Hepatic stellate cell (primary cell): ENCODE data around the gene PDXDC1.
"Not testable (repeated sequence)": the region's sequence is repeated elsewhere in the genome, so short reads cannot be mapped to it uniquely, and the experiment has no call there.

Experiments
- DNase-seq: peaks from one replicate; pipeline ENCODE4 v3.0.0; 2011; ENCODE audit warnings: low spot score

Gene PDXDC1, protein sequence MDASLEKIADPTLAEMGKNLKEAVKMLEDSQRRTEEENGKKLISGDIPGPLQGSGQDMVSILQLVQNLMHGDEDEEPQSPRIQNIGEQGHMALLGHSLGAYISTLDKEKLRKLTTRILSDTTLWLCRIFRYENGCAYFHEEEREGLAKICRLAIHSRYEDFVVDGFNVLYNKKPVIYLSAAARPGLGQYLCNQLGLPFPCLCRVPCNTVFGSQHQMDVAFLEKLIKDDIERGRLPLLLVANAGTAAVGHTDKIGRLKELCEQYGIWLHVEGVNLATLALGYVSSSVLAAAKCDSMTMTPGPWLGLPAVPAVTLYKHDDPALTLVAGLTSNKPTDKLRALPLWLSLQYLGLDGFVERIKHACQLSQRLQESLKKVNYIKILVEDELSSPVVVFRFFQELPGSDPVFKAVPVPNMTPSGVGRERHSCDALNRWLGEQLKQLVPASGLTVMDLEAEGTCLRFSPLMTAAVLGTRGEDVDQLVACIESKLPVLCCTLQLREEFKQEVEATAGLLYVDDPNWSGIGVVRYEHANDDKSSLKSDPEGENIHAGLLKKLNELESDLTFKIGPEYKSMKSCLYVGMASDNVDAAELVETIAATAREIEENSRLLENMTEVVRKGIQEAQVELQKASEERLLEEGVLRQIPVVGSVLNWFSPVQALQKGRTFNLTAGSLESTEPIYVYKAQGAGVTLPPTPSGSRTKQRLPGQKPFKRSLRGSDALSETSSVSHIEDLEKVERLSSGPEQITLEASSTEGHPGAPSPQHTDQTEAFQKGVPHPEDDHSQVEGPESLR

DNA sequence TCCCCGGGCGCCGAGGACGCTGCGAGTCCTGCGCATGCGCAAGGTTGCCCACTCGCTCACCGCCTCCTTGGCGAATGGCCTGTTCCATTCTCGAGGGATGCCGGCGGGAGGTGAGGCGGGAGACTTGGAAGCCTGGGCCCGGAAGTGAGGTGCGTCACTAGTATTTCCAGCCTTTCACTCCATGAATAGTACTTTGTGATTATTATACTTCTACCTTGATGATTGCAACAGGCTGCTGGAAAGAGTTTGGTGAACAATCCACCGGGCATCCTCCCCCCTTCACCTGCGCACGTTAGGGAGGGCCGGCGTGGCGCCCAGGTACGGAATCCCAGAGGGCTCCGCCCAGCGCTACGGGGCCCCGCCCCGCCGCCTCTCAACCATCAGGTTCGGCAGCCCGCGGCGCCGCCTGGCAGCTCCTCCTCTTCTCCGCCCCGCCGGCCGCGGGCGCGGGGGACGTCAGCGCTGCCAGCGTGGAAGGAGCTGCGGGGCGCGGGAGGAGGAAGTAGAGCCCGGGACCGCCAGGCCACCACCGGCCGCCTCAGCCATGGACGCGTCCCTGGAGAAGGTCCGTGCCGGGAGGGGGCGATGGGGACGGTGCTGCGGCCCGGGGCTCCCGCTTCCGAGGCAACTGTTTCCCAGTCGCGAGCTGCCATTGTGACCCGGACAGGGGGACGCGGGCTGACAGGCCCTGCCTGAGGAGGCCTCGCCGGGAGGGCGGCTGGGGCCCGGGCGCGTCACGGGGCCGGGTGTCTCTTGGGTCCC is at the start of gene PDXDC1:
PDXDC1 (plus strand) TSS at position 371 of the 762 bp plus-strand sequence; CDS start at position 545, 174 bp downstream.
- DNase-seq = peak; percentile 88

DNA sequence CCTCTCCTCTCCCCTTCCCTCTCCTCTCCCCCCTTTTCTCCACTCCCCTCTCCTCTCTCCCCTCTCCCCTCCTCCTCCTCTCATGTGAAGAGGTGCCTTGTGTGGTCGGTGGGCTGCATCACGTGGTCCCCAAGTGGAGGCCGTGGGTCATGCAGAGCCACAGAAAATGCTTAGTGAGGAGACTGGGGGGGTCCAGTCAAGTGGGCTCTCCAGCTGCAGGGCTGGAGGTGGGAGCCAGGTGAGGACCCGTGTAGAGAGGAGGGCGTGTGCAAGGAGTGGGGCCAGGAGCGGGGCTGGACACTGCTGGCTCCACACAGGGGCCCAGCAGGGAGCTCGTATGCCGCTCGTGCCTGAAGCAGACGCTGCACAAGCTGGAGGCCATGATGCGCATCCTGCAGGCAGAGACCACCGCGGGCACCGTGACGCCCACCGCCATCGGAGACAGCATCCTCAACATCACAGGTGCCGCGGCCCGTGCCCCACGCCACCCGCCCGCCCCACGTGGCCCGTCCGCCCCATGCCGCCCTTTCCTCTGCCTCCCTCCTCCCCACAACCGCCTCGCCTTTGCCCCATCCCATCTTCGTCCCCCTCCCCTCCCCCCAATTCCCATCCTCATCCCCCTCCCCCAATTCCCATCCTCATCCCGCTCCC is 46.6 kb upstream of the PDXDC1 start:
- peak; percentile 2 for DNase-seq

DNA sequence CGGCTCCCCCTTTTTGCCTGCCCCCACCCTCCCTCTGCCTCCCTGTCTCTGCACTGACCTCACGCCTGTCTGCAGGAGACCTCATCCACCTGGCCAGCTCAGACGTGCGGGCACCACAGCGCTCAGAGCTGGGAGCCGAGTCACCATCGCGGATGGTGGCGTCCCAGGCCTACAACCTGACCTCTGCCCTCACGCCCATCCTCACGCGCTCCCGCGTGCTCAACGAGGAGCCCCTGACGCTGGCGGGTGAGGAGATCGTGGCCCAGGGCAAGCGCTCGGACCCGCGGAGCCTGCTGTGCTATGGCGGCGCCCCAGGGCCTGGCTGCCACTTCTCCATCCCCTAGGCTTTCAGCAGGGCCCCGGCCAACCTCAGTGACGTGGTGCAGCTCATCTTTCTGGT is 45.6 kb upstream of the PDXDC1 start:
- not testable (repeated sequence) for DNase-seq

DNA sequence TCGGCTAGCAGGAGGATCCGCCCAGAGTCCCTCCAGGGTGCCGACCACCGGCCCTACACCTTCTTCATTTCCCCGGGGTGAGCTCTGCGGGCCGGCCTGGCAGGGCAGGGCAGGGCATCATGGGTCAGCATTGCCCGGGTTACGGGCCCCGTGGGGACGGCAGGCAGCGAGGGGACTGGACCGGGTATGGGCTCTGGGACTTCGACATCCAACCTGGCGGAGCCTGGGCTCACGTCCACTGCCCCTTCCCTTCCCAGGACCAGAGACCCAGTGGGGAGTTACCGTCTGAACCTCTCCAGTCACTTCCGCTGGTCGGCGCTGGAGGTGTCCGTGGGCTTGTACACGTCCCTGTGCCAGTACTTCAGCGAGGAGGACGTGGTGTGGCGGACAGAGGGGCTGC is 44.6 kb upstream of the PDXDC1 start:
- DNase-seq = not testable (repeated sequence)

DNA sequence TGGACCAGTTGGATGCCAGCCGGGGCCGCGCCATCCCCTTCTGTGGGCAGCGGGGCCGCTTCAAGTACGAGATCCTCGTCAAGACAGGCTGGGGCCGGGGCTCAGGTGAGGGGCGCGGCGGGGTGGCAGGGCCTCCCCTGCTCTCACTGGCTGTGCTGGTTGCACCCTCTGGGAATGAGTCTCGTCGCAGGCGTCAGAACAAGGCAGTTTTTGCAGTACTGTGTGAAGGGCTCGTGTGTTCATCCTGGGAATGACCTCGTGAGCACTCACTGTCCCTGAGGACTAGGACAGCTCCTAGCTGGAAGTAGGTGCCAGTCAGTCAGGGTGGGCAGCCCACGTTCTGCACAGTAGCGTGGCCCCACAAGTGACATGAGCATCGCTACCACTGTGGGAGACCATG is 43.9 kb upstream of the PDXDC1 start:
- not testable (repeated sequence) for DNase-seq

DNA sequence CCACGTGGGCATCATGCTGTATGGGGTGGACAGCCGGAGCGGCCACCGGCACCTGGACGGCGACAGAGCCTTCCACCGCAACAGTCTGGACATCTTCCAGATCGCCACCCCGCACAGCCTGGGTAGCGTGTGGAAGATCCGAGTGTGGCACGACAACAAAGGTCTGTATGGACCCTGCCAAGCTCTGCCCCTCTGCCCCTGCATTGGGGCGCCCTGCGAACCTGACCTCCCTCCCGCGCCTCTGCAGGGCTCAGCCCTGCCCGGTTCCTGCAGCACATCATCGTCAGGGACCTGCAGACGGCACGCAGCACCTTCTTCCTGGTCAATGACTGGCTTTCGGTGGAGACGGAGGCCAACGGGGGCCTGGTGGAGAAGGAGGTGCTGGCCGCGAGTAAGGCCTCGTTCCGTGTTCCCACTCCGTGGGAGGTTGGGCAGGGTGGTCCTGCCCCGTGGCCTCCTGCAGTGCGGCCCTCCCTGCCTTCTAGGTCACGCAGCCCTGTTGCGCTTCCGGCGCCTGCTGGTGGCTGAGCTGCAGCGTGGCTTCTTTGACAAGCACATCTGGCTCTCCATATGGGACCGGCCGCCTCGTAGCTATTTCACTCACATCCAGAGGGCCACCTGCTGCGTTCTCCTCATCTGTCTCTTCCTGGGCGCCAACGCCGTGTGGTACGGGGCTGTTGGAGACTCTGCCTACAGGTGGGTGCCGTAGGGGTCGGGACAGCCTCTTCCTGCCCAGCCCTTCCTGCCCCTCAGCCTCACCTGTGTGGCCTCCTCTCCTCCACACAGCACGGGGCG is 42.0 kb upstream of the PDXDC1 start:
- not testable (repeated sequence) for DNase-seq

DNA sequence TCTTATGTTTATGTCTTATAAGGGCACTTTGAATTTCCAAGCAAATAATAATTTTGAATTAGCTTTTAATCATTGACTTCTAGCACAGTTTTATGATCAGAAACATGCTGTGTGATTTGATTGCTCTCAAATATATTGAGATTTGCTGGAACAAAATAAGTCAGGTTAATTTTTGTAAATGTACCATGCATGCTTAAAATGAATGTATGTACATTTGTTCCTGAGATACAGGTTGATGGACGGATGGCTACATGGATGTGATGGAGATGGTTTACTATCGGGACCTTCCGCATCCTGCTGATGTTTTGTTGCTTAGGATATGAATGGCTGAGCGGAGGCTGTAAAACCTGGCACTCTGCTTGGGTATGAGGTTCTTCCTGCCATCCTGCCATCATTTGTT is 37.7 kb upstream of the PDXDC1 start, which contains the start of gene NPIPA1:
NPIPA1 (plus strand) TSS at position 301 of the 400 bp plus-strand sequence; CDS start at position 301, 0 bp downstream.
- not testable (repeated sequence) for DNase-seq

DNA sequence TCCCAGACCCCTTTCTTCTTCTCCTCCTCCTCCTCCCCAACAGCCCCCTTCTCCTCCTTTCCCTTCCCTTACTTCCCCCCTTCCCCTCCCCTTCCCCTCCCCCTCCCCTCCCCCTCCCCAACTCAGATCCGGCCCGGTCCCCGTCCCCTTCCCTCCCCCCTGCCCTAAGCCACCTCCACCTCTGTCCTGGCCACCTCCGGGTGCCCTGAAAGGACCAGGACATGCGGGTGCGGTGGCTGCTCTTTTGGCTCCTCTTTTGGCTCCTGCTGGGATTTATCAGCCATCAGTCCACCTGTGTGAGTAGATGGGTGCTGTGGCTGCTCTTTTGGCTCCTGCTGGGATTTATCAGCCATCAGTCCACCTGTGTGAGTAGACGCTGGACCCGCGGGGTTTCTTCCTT is 36.8 kb upstream of the PDXDC1 start:
- DNase-seq = not testable (repeated sequence)

DNA sequence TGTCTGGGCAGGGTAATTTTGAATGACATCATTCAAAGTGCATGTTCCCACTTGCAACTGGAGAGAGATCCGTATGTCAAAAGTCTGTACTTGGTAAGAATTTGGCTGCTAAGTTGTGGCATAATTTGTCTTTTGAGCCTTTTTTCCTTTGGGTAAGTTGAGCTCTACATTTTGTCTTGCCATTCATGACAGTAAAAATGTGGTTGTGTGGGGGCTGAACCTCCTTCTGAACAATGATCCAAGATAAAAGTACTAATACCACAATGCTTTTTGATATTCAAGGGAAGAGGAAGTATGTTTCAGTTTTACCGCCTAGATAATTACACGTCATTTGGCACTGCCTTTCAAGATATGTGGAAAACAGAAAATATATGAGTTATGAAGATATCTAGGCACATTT is 32.1 kb upstream of the PDXDC1 start:
- not testable (repeated sequence) for DNase-seq

DNA sequence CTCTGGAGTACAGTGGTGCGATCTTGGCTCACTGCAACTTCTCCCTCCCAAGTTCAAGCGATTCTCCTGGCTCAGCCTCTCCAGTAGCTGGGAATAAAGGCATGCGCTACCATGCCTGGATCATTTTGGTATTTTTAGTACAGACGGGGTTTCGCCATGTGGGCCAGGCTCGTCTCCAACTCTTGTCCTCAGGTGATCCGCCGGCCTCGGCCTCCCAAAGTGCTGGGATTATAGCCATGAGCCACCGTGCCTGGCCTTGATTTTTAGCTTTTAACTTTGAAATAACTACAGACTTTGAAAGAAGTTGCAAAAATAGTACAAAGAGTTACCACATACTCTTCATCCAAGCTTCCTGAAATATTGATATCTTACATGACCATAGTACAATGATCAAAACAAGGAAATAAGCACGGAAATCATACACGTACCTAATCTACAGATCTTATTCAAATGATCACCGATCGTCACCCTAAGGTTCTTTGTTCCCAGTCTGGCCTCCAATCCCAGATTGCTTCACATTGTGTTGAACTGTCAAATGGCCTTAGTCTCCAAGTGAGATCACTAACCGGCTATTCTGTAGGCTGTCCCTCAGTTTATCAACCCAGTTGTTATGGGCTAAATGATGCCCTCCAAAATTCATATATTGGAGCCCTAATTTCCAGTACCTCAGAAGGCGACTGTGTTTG is 19.1 kb upstream of the PDXDC1 start:
- DNase-seq = no peak

DNA sequence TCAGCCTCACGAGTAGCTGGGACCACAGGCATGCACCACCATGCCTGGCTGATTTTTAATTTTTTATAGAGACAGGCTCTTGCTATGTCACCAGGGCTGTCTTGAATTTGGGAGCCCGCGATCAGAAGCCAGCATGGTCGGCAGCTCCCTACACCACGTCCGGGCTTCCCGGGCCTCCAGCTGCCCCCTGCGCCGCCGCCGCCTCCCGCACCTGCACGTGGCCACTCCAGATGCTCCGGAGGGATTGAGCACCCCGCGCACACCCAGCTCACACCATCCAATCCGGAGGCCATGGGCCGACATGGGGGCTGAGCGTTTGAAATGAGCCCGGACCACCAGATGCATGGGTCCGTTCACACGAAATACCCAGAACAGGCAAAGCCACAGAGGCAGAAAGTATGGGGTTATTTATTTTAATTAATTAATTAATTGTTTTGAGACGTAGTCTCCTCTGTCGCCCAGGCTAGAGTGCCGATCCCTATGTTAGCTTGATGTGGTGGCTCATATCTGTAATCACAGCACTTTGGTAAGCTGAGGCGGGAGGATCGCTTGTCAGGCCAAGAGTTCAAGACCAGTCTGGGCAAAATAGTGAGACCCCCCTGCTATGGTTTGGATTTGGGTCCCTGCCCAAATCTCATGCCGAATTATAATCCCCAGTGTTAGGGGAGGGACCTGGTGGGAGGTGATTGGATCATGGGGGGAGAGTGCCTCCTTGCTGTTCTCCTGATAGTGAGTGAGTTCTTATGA is 17.1 kb upstream of the PDXDC1 start:
- no peak for DNase-seq

DNA sequence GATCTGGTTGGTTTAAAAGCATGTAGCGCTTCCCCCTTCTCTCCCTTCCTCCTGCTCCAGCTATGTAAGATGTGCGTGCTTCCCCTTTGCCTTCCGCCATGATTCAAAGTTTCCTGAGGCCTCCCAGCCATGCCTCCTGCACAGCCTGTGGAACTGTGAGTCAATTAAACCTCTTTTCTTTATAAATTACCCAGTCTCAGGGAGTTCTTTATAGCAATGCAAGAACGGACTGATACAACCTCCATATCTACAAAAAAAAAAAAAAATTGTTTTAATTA is 16.6 kb upstream of the PDXDC1 start:
- no peak for DNase-seq

DNA sequence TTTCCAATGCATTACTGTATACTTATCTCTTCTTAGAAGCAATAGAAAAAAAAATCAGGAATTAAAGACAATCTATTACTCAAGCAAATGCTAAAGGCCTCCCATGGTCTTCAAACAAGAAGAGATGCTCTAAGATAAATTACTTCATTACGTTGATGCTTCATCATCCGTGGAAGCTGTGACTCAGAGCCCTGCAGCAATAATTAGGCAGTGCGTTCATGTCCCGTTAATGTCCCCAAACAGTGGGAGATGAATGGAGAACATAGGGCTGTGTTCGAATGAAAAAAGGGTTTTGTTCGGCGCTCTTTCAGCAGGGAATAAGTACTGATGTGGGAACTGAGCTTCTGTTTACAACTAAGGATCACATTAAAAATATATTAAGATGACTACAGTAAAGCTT is 15.9 kb upstream of the PDXDC1 start:
- no peak for DNase-seq

DNA sequence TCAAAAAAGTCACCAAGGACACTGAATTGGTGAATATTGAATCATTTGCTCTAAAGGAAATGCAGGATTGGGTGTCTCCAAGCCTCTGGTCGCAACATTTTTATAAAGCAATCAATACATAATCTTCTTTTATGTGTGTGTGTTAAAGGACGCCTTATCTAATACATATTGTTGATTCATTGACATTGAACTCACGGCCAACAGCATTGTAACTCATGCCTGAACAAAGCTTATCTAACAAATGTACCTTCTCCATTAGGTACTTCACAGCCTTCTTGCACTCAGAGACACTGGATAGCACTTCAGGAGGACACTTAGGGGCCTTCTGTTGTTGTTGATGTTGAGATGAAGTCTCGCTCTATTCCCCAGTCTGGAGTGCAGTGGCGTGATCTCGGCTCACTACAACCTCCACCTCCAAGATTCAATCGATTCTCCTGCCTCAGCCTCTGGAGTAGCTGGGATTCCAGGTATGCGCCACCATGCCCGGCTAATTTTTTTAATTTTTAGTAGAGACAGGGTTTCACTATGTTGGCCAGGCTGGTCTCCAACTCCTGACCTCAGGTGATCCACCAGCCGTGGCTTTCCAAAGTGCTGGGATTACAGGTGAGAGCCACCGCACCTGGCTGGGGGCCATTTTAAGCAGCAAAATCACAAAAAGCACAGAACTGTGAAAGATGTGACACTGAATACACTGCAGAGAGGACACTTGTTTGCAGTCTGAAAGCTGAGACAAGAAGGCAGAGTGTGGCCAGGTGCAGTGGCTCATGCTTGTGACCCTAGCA is 13.2 kb upstream of the PDXDC1 start:
- no peak for DNase-seq

DNA sequence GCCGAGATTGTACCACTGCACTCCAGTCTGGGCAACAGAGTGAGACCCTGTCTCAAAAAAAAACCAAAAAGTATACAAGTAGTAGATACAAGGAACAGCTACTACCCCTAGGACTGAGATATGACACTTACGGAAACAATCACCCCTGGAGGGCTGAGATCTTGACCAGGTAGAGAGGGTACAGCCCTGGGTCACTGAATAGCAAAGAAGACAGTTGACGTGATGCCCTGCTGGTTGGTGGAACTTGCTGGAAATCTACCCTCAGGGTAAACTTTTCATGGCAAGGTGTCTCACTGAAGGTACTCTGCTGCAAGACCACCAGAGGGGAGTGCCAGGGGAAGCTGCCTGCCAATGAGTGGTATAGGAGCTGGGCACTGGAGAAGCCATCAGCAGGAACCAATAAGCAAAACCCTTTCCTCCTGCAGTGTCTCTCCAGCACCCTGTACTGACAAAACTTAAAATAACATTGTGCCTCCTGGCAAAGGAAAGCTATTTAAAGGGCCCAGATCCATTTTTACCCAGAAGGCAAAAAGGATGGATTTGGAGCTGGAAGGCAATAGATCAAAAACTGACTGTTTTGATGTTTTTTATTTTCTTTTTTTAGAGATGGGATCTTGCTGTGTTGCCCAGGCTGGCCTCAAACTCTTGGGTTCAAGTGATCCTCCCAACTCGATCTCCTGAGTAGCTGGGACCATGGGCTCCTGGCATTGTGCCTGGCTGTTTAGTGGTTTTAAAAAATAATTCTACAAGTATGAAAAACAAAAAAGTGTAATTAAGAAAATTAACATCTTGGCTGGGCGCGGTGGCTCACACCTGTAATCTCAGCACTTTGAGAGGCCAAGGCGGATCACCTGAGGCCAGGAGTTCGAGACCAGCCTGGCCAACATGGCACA is 11.3 kb upstream of the PDXDC1 start:
- DNase-seq = no peak

DNA sequence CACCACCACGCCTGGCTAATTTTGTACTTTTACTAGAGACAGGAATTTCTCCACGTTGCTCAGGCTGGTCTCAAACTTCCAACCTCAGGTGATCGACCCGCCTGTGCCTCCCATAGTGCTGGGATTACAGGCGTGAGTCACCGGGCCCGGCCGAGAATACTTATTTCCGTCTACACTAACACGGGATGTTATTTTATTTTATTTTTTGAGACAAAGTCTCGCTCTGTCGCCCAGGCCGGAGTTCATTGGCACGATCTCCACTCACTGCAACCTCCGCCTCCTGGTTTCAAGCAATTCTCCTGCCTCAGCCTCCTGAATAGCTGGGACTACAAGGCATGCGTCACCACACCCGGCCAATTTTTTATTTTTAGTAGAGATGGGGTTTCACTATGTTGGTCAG is 9.5 kb upstream of the PDXDC1 start:
- DNase-seq = no peak

DNA sequence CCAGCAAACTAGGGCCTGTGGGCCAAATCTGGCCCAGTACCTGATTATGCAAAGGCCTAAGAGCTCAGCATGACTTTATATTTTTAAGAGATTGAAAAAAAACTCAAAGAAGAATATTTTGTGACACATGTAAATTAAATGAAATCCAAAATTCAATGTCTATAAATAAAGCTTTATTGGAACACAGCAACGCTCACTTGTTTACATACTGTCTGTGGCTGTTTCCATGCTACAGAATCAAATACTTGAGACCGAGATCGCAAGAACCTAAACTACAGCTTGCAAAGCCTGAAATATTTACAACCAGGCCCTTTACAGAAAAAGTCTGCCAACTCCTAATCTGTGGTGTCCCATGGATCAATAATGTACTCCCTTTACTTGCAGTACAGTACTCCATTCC is 5.0 kb upstream of the PDXDC1 start:
- not testable (repeated sequence) for DNase-seq

DNA sequence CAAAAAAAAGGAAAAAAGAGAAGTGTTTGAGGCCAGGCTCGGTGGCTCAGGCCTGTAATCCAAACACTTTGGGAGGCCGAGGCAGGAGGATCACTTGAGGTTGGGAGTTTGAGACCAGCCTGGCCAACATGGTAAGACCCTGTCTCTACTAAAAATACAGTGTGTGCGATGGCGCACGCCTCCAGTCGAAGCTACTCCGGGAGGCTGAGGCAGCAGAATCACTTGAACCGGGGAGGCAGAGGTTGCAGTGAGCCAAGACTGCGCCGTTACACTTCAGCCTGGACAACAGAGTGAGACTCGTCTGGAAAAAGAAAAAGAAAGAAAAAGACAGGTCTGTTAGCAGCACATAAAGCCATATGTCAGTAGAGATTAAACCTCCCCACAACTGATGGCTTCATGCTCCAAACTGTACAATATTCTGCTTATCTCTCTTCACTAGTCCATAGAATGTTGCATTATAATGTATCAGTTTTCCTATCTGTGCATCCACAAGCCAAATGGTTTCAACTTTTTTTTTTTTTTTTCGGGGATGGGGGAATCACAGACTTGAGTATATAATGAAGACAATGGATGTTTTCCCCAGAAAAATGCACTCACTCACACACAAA is 3.1 kb upstream of the PDXDC1 start:
- DNase-seq = not testable (repeated sequence)
